ENCODE data around the gene THOC5.

Gene THOC5

DNA sequence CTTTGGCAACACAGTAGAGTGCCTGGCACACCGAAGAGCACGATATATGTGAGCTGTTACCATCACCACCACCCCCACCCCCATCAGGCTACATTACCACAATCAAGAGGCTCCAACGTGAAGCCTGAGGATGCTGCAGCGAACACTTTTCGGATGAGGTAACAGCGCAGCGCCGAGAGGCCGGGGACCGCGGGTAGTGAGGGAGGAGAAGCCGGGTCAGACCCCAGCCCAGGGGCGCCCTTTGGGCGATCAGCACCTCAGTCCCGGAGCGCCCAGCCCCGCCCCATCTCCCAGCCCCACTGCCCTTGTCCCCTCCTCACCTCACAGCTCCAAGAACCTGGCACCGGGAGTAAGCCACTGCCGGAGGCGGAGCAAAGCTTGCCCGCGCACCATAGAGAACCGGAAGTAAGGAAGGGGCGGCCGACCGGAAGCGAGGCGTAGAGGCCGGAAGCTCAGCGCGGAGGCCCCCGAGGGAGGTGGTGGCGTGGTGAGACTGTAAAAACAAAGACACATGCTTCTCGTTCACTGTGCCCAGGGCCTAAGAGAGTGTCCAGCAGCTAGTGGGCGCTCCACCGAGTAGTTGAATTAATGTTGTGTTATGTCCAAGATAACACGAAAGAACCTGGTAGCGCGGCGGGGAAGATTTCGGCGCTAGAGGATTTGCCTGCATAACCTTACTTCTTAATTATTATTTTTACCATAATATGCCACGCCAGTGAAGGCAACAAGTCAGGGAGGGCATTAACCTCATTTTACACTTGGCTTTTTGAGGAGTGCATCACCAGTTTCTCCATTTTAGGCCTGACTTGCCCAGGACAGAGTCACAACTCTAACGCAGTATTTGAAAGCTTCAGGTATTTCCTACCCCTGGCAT lies at the start of gene THOC5:
Gene THOC5 (minus strand): TSS at position 407 of the 874 bp plus-strand sequence. CDS start 4,610 bp downstream, outside the sequence.
- TF ChIP-seq GATA3 (IDR thresholded peaks at IDR 0.05; ENCODE audit: low read depth, low read length) (no peak), GATA2 (IDR thresholded peaks at IDR 0.05; ENCODE audit: low read depth, low read length) (peak; percentile 27; the same call in 1 of the 2 replicates)

- TF ChIP-seq GATA2 (IDR thresholded peaks at IDR 0.05; ENCODE audit: low read depth, low read length) (no peak), GATA3 (IDR thresholded peaks at IDR 0.05; ENCODE audit: low read depth, low read length) (no peak)
These were observed 45.1 kb upstream of the THOC5 start for GRCh38 chr22:29598684-29599020.

DNA sequence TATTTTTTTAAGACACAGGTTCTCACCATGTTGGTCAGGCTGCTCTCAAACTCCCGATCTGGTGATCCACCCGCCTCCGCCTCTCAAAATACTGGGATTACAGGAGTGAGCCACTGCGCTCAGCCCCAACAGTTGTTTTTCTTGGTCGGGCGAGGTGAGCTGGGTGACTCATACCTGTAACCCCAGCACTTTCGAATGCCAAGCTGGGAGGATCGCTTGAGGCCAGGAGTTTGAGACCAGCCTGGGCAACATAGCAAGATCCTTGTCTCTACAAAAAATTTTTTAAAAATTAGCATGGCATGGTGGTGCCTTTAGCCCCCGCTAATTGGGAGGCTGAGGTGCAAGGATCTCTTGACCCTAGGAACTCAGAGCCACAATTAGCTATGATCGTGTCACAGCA lies 42.9 kb upstream of the THOC5 start:
- TF ChIP-seq GATA3 (IDR thresholded peaks at IDR 0.05; ENCODE audit: low read depth, low read length) = no peak
- no peak for TF ChIP-seq GATA2 (IDR thresholded peaks at IDR 0.05; ENCODE audit: low read depth, low read length)

DNA sequence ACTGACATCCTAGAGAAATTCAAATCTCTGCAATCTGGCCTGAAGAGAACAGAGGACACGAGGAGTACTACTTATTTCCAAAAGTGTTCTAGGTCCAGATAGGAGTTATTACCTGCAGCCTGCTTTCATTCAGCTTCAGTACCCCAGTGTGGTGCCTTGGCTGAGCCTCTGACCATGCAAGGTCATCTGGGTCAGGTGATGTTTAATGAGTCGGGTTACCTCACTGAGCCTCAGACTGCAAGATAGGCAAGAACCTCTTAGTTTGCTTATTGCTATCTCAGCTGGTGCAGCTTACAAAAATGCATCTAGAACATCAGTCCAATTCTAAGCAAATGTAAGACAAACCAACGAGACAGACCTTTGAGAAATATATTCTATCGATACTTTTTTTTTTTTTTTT lies 40.4 kb upstream of the THOC5 start:
- TF ChIP-seq GATA3 (IDR thresholded peaks at IDR 0.05; ENCODE audit: low read depth, low read length) (no peak), GATA2 (IDR thresholded peaks at IDR 0.05; ENCODE audit: low read depth, low read length) (no peak)

DNA sequence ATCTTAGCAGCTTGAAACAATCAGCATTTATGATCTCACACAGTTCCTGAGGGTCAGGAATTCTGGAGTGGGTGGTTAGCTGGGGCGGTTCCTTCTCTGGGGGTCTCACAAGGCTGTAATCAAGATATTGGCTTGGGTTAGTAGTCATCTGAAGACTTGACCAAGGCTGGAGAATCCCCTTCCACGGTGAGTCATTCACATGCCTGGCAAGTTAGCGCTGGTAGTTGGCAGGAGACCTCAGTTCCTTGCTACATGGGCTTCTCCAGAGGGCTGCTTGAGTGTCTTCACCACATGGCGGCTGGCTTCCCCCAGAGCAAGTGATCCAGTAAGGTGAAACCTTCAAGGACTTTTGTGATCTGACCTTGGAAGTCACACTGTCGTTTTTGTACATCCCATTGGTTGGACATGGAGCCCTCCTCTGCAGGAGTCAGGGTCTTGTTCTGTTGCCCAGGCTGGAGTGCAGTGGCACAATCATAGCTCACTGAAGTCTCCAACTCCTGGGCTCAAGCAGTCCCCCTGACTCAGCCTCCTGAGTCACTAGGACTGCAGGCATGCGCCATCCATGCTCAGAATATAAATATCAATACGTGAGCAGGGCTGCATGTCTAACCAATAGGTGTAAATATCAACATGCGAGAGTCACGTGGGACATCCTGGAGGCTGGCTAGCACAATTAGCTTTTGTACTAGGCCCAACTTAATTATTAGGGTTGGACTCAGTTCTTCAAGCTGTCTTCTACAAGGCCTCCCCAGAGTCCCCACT lies 34.6 kb upstream of the THOC5 start:
- TF ChIP-seq GATA3 (IDR thresholded peaks at IDR 0.05; ENCODE audit: low read depth, low read length) (no peak), GATA2 (IDR thresholded peaks at IDR 0.05; ENCODE audit: low read depth, low read length) (no peak)

GRCh38 chr22:29584975-29585374 lies 31.4 kb upstream of the THOC5 start:
- TF ChIP-seq GATA2 (IDR thresholded peaks at IDR 0.05; ENCODE audit: low read depth, low read length) = no peak
- TF ChIP-seq GATA3 (IDR thresholded peaks at IDR 0.05; ENCODE audit: low read depth, low read length) = no peak

DNA sequence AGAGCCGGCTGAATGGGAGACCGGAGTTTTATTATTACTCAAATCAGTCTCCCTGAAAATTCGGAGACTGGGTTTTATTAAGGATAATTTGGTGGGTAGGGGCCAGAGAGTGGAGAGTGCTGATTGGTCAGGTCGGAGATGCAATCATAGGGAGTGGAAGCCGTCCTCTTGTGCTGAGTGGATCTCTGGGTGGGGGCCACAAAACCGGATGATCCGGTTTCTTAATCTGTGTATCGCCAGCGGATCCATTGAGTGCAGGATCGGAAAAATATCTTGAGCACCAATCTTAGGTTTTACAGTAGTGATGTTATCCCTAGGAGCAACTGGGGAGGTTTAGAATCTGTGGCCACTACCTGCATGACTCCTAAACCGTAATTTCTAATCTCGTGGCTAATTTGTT lies 28.2 kb upstream of the THOC5 start:
- TF ChIP-seq GATA3 (IDR thresholded peaks at IDR 0.05; ENCODE audit: low read depth, low read length) (no peak), GATA2 (IDR thresholded peaks at IDR 0.05; ENCODE audit: low read depth, low read length) (no peak)

- TF ChIP-seq GATA3 (IDR thresholded peaks at IDR 0.05; ENCODE audit: low read depth, low read length) (no peak), GATA2 (IDR thresholded peaks at IDR 0.05; ENCODE audit: low read depth, low read length) (no peak)
These were observed 26.7 kb upstream of the THOC5 start for GRCh38 chr22:29580200-29580810.

- no peak for TF ChIP-seq GATA3 (IDR thresholded peaks at IDR 0.05; ENCODE audit: low read depth, low read length)
- TF ChIP-seq GATA2 (IDR thresholded peaks at IDR 0.05; ENCODE audit: low read depth, low read length) = no peak
These were observed 25.1 kb upstream of the THOC5 start for GRCh38 chr22:29578462-29579200.

GRCh38 chr22:29574762-29575450 lies 21.3 kb upstream of the THOC5 start:
- no peak for TF ChIP-seq GATA2 (IDR thresholded peaks at IDR 0.05; ENCODE audit: low read depth, low read length)
- no peak for TF ChIP-seq GATA3 (IDR thresholded peaks at IDR 0.05; ENCODE audit: low read depth, low read length)

DNA sequence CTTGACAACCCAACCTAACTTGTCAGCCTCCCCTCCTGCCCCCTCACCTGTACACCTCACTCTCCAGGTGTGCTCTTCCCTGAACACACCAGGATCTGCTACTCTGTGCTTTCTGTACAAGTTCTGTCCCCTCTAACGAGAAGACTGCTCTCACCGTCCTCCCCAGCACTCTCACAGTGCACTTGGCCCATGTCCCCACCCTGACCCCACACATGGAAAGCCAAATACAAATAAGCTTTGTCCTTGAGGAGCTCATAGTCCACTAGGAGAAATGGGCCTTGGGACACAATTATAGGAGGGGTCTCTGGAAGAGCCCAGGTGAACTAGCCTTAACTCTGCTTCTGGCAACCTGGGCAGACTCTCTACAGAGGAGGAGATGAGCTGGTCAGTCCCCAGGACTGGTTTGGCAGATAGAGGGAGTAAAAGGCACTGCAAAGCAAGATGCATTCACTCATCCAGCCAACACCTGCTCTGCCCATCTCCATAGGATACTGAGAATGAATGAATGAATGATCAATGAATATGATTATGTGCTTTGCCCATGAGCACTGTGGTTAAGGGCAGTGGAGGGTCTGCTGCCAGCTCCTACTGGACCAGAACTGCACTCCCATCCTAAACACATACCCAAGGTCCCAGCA lies 17.5 kb upstream of the THOC5 start:
- no peak for TF ChIP-seq GATA2 (IDR thresholded peaks at IDR 0.05; ENCODE audit: low read depth, low read length)
- no peak for TF ChIP-seq GATA3 (IDR thresholded peaks at IDR 0.05; ENCODE audit: low read depth, low read length)

GRCh38 chr22:29570456-29570855 lies 16.9 kb upstream of the THOC5 start:
- no peak for TF ChIP-seq GATA2 (IDR thresholded peaks at IDR 0.05; ENCODE audit: low read depth, low read length)
- no peak for TF ChIP-seq GATA3 (IDR thresholded peaks at IDR 0.05; ENCODE audit: low read depth, low read length)

Data from SH-SY5Y (cell line).